GM12864 (cell line): ENCODE measurements around the gene CHI3L1.

Source experiments
- DNase-seq: peaks from one replicate; pipeline ENCODE4 v3.0.0-alpha.2; 2011; ENCODE audit warnings: low read depth
- H3K4me3 ChIP-seq: 2 replicates; pipeline ENCODE4 v1.5.1; 2011; ENCODE audit warnings: mild to moderate bottlenecking, low read depth, low read length, control low read depth
- CTCF ChIP-seq: IDR thresholded peaks from 2 replicates; pipeline ENCODE4 v1.5.1; 2011; ENCODE audit warnings: low read depth, mild to moderate bottlenecking, moderate library complexity, low read length, control low read depth, inconsistent platforms; ENCODE audit errors: missing control alignments

CHI3L1 gene

GRCh38 chr1:203178083-203178482, 8.4 kb downstream of the CHI3L1 start:
- no peak overlapping the region for H3K4me3 ChIP-seq
- TF ChIP-seq CTCF, result no peak
- DNase-seq, result no peak

DNA sequence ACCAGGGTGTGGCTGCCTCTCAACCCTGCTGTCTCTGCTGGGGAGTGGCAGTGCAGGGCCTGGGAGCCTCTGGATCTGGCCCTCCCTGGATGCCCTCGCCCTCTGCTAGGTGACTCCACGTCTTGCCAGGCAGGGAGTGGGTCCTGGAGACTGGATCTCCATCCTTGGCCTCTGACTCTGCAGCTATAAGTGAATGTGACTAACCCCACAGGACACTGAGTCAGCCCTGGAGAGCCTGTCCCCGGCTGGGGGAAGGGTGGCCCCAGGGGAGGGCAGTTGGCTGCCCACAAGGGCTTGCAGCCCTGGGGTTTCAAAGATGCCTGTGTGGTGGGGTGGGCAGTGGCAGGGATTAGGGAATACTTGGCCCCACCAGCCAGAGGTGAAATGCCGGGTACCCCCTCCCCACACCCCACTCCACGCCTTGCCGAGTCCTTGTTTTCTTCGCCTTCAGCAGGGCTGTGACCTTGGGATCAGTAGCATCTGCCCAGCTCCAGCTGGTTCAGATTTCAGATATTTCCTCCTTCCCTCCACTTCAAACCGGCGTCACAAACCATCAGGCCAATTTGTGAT, 8.9 kb downstream of the CHI3L1 start:
- DNase-seq, result no peak
- H3K4me3 ChIP-seq, result no peak overlapping the region
- TF ChIP-seq CTCF, result no peak

GRCh38 chr1:203177036-203177405, 9.5 kb downstream of the CHI3L1 start:
- no peak for TF ChIP-seq CTCF
- DNase-seq, result no peak
- no peak overlapping the region for H3K4me3 ChIP-seq

- no peak for TF ChIP-seq CTCF
- no peak overlapping the region for H3K4me3 ChIP-seq
- no peak for DNase-seq
Observed at GRCh38 chr1:203176273-203177035, 10.1 kb downstream of the CHI3L1 start.

GRCh38 chr1:203175827-203176241, 10.7 kb downstream of the CHI3L1 start:
- DNase-seq, result no peak
- H3K4me3 ChIP-seq, result no peak overlapping the region
- no peak for TF ChIP-seq CTCF

- H3K4me3 ChIP-seq, result no peak within 1 kb of the TSS
- TF ChIP-seq CTCF, result no peak
- no peak for DNase-seq
Observed at GRCh38 chr1:203175237-203175826, 11.2 kb downstream of the CHI3L1 start, which contains the start of gene MYBPH. Gene MYBPH, minus strand, starts transcription at chr1:203175826. Its CDS starts 71 bp downstream, at chr1:203175755.
